ENCODE data around the gene FAM81B. TPM values are rescaled to one million over a fixed set of nuclear protein-coding genes. Genes with fewer than 3 reads are reported as not detected.
A peak's percentile ranks its signal among the peaks of the same experiment; 100 is the strongest.
"Not testable (repeated sequence)": the region's sequence is repeated elsewhere in the genome, so short reads cannot be mapped to it uniquely, and the experiment has no call there.

FAM81B gene
- total RNA-seq, 4 donors from 2014 or later = 0.34 to 5.9 (median 0.51) TPM

GRCh38 chr5:95384485-95385213, 6.5 kb upstream of the FAM81B start:
- intact Hi-C loops (cut with DNase I) = no loop called here
- no peak for TF ChIP-seq POLR2A (IDR thresholded peaks at IDR 0.05)
- TF ChIP-seq, protein P1, sequence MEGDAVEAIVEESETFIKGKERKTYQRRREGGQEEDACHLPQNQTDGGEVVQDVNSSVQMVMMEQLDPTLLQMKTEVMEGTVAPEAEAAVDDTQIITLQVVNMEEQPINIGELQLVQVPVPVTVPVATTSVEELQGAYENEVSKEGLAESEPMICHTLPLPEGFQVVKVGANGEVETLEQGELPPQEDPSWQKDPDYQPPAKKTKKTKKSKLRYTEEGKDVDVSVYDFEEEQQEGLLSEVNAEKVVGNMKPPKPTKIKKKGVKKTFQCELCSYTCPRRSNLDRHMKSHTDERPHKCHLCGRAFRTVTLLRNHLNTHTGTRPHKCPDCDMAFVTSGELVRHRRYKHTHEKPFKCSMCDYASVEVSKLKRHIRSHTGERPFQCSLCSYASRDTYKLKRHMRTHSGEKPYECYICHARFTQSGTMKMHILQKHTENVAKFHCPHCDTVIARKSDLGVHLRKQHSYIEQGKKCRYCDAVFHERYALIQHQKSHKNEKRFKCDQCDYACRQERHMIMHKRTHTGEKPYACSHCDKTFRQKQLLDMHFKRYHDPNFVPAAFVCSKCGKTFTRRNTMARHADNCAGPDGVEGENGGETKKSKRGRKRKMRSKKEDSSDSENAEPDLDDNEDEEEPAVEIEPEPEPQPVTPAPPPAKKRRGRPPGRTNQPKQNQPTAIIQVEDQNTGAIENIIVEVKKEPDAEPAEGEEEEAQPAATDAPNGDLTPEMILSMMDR (IDR thresholded peaks at IDR 0.05) = no peak
- WGBS, 2 donors = 73 to 91% methylated on average over 5 of the region's 5 CpGs

DNA sequence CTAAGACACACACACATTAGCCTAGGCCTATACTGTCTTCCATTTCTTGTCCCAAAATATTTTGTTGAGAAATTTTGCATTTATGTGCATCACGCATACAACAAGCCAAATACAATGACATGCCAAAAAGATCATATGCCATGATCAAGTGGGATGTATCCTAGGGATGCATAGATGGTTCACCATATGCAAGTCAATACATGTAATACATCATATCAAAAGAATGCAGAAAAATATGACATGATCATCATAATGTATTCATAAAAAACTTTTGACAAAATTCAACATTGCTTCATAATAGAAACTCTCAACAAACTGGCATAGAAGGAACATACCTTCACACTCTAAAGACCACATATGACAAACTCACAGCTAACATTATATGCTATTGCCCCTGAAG, 5.8 kb upstream of the FAM81B start:
- 98 to 99% methylated on average over 1 of the region's 1 CpG for WGBS, 2 donors
- TF ChIP-seq POLR2A (IDR thresholded peaks at IDR 0.05) = no peak
- TF ChIP-seq, protein P1 (IDR thresholded peaks at IDR 0.05) = no peak
- intact Hi-C loops (cut with DNase I) = no loop called here
- Histone ChIP-seq H3K27me3 (no peaks in the 10 kb centered on the region), H3K9me3 (no peaks in the 10 kb centered on the region), H3K27ac (no peak overlapping the region), H3K4me3 (replicated peaks in 1 of 3) (no peak overlapping the region), H3K4me1 (no peaks in the 10 kb centered on the region), H3K36me3 (no peaks in the 10 kb centered on the region)
- no peak for DNase-seq

More at GRCh38 chr5:95384485-95385213, 6.5 kb upstream of the FAM81B start:
- H3K4me3 ChIP-seq (replicated peaks in 1 of 3) = no peak overlapping the region
- H3K27ac ChIP-seq = no peak overlapping the region
- H3K27me3 ChIP-seq = no peaks in the 10 kb centered on the region
- no peaks in the 10 kb centered on the region for H3K4me1 ChIP-seq
- no peaks in the 10 kb centered on the region for H3K36me3 ChIP-seq
- no peaks in the 10 kb centered on the region for H3K9me3 ChIP-seq
- DNase-seq = no peak

DNA sequence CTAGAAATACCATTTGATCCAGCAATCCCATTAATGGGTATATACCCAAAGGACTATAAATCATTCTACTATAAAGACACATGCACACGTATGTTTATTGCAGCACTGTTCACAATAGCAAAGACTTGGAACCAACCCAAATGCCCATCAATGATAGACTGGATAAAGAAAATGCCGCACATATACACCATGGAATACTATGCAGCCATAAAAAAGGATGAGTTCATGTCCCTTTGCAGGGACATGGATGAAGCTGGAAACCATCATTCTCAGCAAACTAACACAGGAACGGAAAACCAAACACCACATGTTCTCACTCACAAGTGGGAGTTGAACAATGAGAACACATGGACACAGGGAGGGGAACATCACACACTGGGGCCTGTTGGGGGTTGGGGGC, 799 bp downstream of the FAM81B start:
- WGBS, 2 donors = 92 to 93% methylated on average over 3 of the region's 3 CpGs
- H3K36me3 ChIP-seq; H3K4me3 ChIP-seq (replicated peaks in 1 of 3); intact Hi-C loops (cut with DNase I); DNase-seq; H3K27me3 ChIP-seq; H3K4me1 ChIP-seq; H3K9me3 ChIP-seq: not testable (repeated sequence)
- peak overlapping the region in 1 of 3 donors; percentile 19 for H3K27ac ChIP-seq

- Histone ChIP-seq H3K4me3 (replicated peaks in 1 of 3) (no peak overlapping the region), H3K36me3 (no peaks in the 10 kb centered on the region), H3K4me1 (peaks cover 0 to 9% of the 10 kb centered on the region in 2 donors), H3K27ac (peak overlapping the region; percentile 10 to 40 (median 19)), H3K9me3 (no peaks in the 10 kb centered on the region), H3K27me3 (no peaks in the 10 kb centered on the region)
- 0% methylated on average over 1 of the region's 1 CpG for WGBS, 2 donors
- peak; percentile 31 to 57 for DNase-seq
- TF ChIP-seq, protein P1 (IDR thresholded peaks at IDR 0.05) = no peak
- no peak for TF ChIP-seq POLR2A (IDR thresholded peaks at IDR 0.05)
- intact Hi-C loops (cut with DNase I) = no loop called here
Measured at GRCh38 chr5:95392593-95393182, 1.5 kb downstream of the FAM81B start.

DNA sequence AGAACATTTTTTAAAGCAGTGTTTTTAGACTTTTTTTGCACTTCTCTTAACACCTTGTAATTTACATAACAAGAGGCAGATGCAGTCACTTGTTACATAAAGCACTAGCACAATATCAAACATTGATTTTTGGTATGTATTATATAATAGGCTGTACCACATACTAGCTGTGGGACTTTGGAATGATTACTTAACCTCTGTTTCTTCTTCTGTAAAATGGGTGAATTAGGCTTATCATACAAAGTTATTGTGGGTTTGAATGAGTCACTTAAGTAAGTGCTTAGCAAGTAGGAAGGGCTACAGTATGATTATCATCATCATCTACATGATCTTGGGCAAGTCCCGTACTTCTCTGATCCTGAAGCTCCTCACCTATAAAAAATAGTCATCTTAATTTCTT, 2.1 kb downstream of the FAM81B start:
- H3K27me3 ChIP-seq = no peaks in the 10 kb centered on the region
- TF ChIP-seq, protein P1 (IDR thresholded peaks at IDR 0.05) = no peak
- no peak for TF ChIP-seq POLR2A (IDR thresholded peaks at IDR 0.05)
- 91 to 92% methylated on average over 1 of the region's 1 CpG for WGBS, 2 donors
- H3K4me1 ChIP-seq = peaks cover 0 to 9% of the 10 kb centered on the region in 2 donors
- no peaks in the 10 kb centered on the region for H3K9me3 ChIP-seq
- no peaks in the 10 kb centered on the region for H3K36me3 ChIP-seq
- no peak overlapping the region for H3K4me3 ChIP-seq (replicated peaks in 1 of 3)
- DNase-seq = no peak
- H3K27ac ChIP-seq = no peak overlapping the region
- intact Hi-C loops (cut with DNase I) = no loop called here
